22Rv1 (cell line): Measurements from ENCODE around the gene GLOD4.

Experiments used
- CTCF ChIP-seq: fragments of 450-650 bp; IDR thresholded peaks from 2 replicates; pipeline ENCODE4 v1.5.1; 2017; ENCODE audit warnings: mild to moderate bottlenecking
- ZFX ChIP-seq: fragments of 450-650 bp; IDR thresholded peaks from 2 replicates; pipeline ENCODE4 v1.6.1; 2017; ENCODE audit warnings: antibody characterized with exemption, borderline replicate concordance

- no peak for TF ChIP-seq CTCF
- no peak for TF ChIP-seq ZFX
Observed at GRCh38 chr17:781805-782731, at the start of gene GLOD4, which contains the start of gene MRM3.
